ENCODE results near the gene NR1H3.
"Not testable (repeated sequence)": the region's sequence is repeated elsewhere in the genome, so short reads cannot be mapped to it uniquely, and the experiment has no call there.

The NR1H3 gene

GRCh38 chr11:47257517-47258316, at the start of gene NR1H3:
NR1H3 (plus strand) TSS chr11:47257996; CDS start chr11:47259217, 1,221 bp downstream.
- DNase-seq (ENCODE audit: low read depth in 2 of 3, low spot score in 2 of 3) = no peak

- DNase-seq (ENCODE audit: low read depth in 2 of 3, low spot score in 2 of 3) = not testable (repeated sequence)
Observed at GRCh38 chr11:47208008-47208552, 49.7 kb upstream of the NR1H3 start.

- DNase-seq (ENCODE audit: low read depth in 2 of 3, low spot score in 2 of 3) = no peak
Observed at GRCh38 chr11:47208628-47209027, 49.2 kb upstream of the NR1H3 start.

- DNase-seq (ENCODE audit: low read depth in 2 of 3, low spot score in 2 of 3) = no peak
Observed at GRCh38 chr11:47212938-47213337, 44.9 kb upstream of the NR1H3 start.

GRCh38 chr11:47213950-47214565, 43.7 kb upstream of the NR1H3 start:
- DNase-seq (ENCODE audit: low read depth in 2 of 3, low spot score in 2 of 3) = peak; percentile 49 to 68 (median 57)

- peak in 1 of 3 experiments; percentile 35 for DNase-seq (ENCODE audit: low read depth in 2 of 3, low spot score in 2 of 3)
Observed at GRCh38 chr11:47215366-47215910, 42.4 kb upstream of the NR1H3 start.

- peak in 2 of 3 experiments; percentile 46 to 57 for DNase-seq (ENCODE audit: low read depth in 2 of 3, low spot score in 2 of 3)
Observed at GRCh38 chr11:47216121-47216798, 41.5 kb upstream of the NR1H3 start.

- no peak for DNase-seq (ENCODE audit: low read depth in 2 of 3, low spot score in 2 of 3)
Observed at GRCh38 chr11:47220401-47220821, 37.4 kb upstream of the NR1H3 start.

GRCh38 chr11:47222696-47223095, 35.1 kb upstream of the NR1H3 start:
- DNase-seq (ENCODE audit: low read depth in 2 of 3, low spot score in 2 of 3) = no peak

- no peak for DNase-seq (ENCODE audit: low read depth in 2 of 3, low spot score in 2 of 3)
Observed at GRCh38 chr11:47225552-47226400, 32.0 kb upstream of the NR1H3 start.

GRCh38 chr11:47229161-47229560, 28.6 kb upstream of the NR1H3 start:
- DNase-seq (ENCODE audit: low read depth in 2 of 3, low spot score in 2 of 3) = no peak

- no peak for DNase-seq (ENCODE audit: low read depth in 2 of 3, low spot score in 2 of 3)
Observed at GRCh38 chr11:47233051-47233450, 24.7 kb upstream of the NR1H3 start.

GRCh38 chr11:47233989-47234668, 23.7 kb upstream of the NR1H3 start:
- no peak for DNase-seq (ENCODE audit: low read depth in 2 of 3, low spot score in 2 of 3)

- DNase-seq (ENCODE audit: low read depth in 2 of 3, low spot score in 2 of 3) = no peak
Observed at GRCh38 chr11:47234669-47235100, 23.1 kb upstream of the NR1H3 start.

- DNase-seq (ENCODE audit: low read depth in 2 of 3, low spot score in 2 of 3) = no peak
Observed at GRCh38 chr11:47235163-47235562, 22.6 kb upstream of the NR1H3 start.

- no peak for DNase-seq (ENCODE audit: low read depth in 2 of 3, low spot score in 2 of 3)
Observed at GRCh38 chr11:47236482-47236881, 21.3 kb upstream of the NR1H3 start.

- no peak for DNase-seq (ENCODE audit: low read depth in 2 of 3, low spot score in 2 of 3)
Observed at GRCh38 chr11:47239852-47240251, 17.9 kb upstream of the NR1H3 start.

GRCh38 chr11:47241841-47242301, 15.9 kb upstream of the NR1H3 start:
- DNase-seq (ENCODE audit: low read depth in 2 of 3, low spot score in 2 of 3) = no peak

GRCh38 chr11:47242596-47243192, 15.1 kb upstream of the NR1H3 start:
- DNase-seq (ENCODE audit: low read depth in 2 of 3, low spot score in 2 of 3) = no peak
